GM19193 (cell line): Measurements from ENCODE around the gene LTC4S.

Experiments used
- POLR2A ChIP-seq: IDR thresholded peaks from 4 replicates; pipeline ENCODE4 v1.6.1; 2011; ENCODE audit not compliant: insufficient read depth, insufficient read length; ENCODE audit errors: extremely low read depth

LTC4S gene

GRCh38 chr5:179798144-179798770 is 4.5 kb downstream of the LTC4S start:
- no peak for TF ChIP-seq POLR2A

- no peak for TF ChIP-seq POLR2A
Observed at GRCh38 chr5:179798771-179799643, 5.2 kb downstream of the LTC4S start.

- TF ChIP-seq POLR2A = no peak
Observed at GRCh38 chr5:179799644-179799973, 5.8 kb downstream of the LTC4S start.

- TF ChIP-seq POLR2A = no peak
Observed at GRCh38 chr5:179800071-179800695, 6.4 kb downstream of the LTC4S start.

- TF ChIP-seq POLR2A = no peak
Observed at GRCh38 chr5:179800696-179801201, 7.0 kb downstream of the LTC4S start.

- no peak for TF ChIP-seq POLR2A
Observed at GRCh38 chr5:179801304-179802206, 7.8 kb downstream of the LTC4S start.

GRCh38 chr5:179802207-179802883 is 8.6 kb downstream of the LTC4S start:
- no peak for TF ChIP-seq POLR2A

GRCh38 chr5:179802950-179803562 is 9.3 kb downstream of the LTC4S start:
- TF ChIP-seq POLR2A = no peak

- no peak for TF ChIP-seq POLR2A
Observed at GRCh38 chr5:179803651-179804554, 10.1 kb downstream of the LTC4S start.

GRCh38 chr5:179804555-179804947 is 10.8 kb downstream of the LTC4S start:
- TF ChIP-seq POLR2A = no peak

GRCh38 chr5:179805070-179805528 is 11.3 kb downstream of the LTC4S start:
- TF ChIP-seq POLR2A = no peak

GRCh38 chr5:179805529-179806249 is 11.9 kb downstream of the LTC4S start:
- TF ChIP-seq POLR2A = no peak
